Measurements from ENCODE around the gene ZNF319.

- no peak for TF ChIP-seq CTCF (IDR thresholded peaks at IDR 0.05; ENCODE audit: control extremely low read depth in 1 of 3, insufficient read depth in 1 of 3, low read depth in 1 of 3, low read length in 3 of 3)
- TF ChIP-seq POLR2A (IDR thresholded peaks at IDR 0.05; ENCODE audit: control extremely low read depth in 1 of 2, low read depth in 2 of 2, low read length in 2 of 2) = no peak
- TF ChIP-seq YY1 (IDR thresholded peaks at IDR 0.05; ENCODE audit: low read depth, low read length) = no peak
- TF ChIP-seq POLR2AphosphoS5 (IDR thresholded peaks at IDR 0.05; ENCODE audit: low read depth, low read length) = no peak
- TF ChIP-seq MAFK (IDR thresholded peaks at IDR 0.05; ENCODE audit: low read depth, low read length) = no peak
Measured at GRCh38 chr16:57949013-57949412, 51.5 kb downstream of the ZNF319 start.
